ENCODE results near the gene TLR4.
A peak's percentile ranks its signal among the peaks of the same experiment; 100 is the strongest.

The TLR4 gene

GRCh38 chr9:117707561-117707960 is 3.4 kb downstream of the TLR4 start:
- Histone ChIP-seq H3K4me3 (peak overlapping the region in 1 of 7 experiments; percentile 9), H3K27ac (no peak overlapping the region)

GRCh38 chr9:117709936-117710335 is 5.7 kb downstream of the TLR4 start:
- no peak overlapping the region for H3K4me3 ChIP-seq
- H3K27ac ChIP-seq = no peak overlapping the region

GRCh38 chr9:117714282-117714681 is 10.1 kb downstream of the TLR4 start:
- H3K27ac ChIP-seq = no peak overlapping the region
- no peak overlapping the region for H3K4me3 ChIP-seq

- Histone ChIP-seq H3K4me3 (no peak overlapping the region), H3K27ac (no peak overlapping the region)
Observed at GRCh38 chr9:117715411-117715989, 11.3 kb downstream of the TLR4 start.

GRCh38 chr9:117718085-117718484 is 13.9 kb downstream of the TLR4 start:
- H3K4me3 ChIP-seq = no peak overlapping the region
- H3K27ac ChIP-seq = peak overlapping the region in 7 of 21 experiments; percentile 5 to 75 (median 45)

GRCh38 chr9:117718701-117719100 is 14.5 kb downstream of the TLR4 start:
- no peak overlapping the region for H3K4me3 ChIP-seq
- H3K27ac ChIP-seq = peak overlapping the region in 9 of 21 experiments; percentile 13 to 75 (median 40)

- Histone ChIP-seq H3K4me3 (no peak overlapping the region), H3K27ac (peak overlapping the region in 10 of 21 experiments; percentile 2 to 75 (median 45))
Observed at GRCh38 chr9:117719161-117719920, 15.1 kb downstream of the TLR4 start.

- H3K4me3 ChIP-seq = no peak overlapping the region
- H3K27ac ChIP-seq = peak overlapping the region in 10 of 21 experiments; percentile 2 to 75 (median 45)
Observed at GRCh38 chr9:117720066-117720465, 15.9 kb downstream of the TLR4 start.

GRCh38 chr9:117720555-117720954 is 16.4 kb downstream of the TLR4 start:
- Histone ChIP-seq H3K27ac (peak overlapping the region in 7 of 21 experiments; percentile 33 to 75 (median 65)), H3K4me3 (no peak overlapping the region)

GRCh38 chr9:117720987-117721386 is 16.8 kb downstream of the TLR4 start:
- peak overlapping the region in 6 of 21 experiments; percentile 33 to 75 (median 60) for H3K27ac ChIP-seq

GRCh38 chr9:117722108-117722761 is 18.0 kb downstream of the TLR4 start:
- H3K27ac ChIP-seq = peak overlapping the region in 1 of 21 experiments; percentile 49
- H3K4me3 ChIP-seq = no peak overlapping the region

More at GRCh38 chr9:117720987-117721386, 16.8 kb downstream of the TLR4 start:
- H3K4me3 ChIP-seq = no peak overlapping the region

GRCh38 chr9:117723986-117724625 is 19.9 kb downstream of the TLR4 start:
- peak overlapping the region in 10 of 21 experiments; percentile 2 to 72 (median 56) for H3K27ac ChIP-seq
- H3K4me3 ChIP-seq = no peak overlapping the region

GRCh38 chr9:117725426-117725887 is 21.3 kb downstream of the TLR4 start:
- Histone ChIP-seq H3K27ac (peak overlapping the region in 15 of 21 experiments; percentile 20 to 72 (median 41)), H3K4me3 (no peak overlapping the region)

- Histone ChIP-seq H3K27ac (no peak overlapping the region), H3K4me3 (no peak overlapping the region)
Observed at GRCh38 chr9:117729375-117729774, 25.2 kb downstream of the TLR4 start.

- no peak overlapping the region for H3K27ac ChIP-seq
- no peak overlapping the region for H3K4me3 ChIP-seq
Observed at GRCh38 chr9:117732494-117732893, 28.3 kb downstream of the TLR4 start.

GRCh38 chr9:117733465-117733864 is 29.3 kb downstream of the TLR4 start:
- Histone ChIP-seq H3K4me3 (no peak overlapping the region), H3K27ac (peak overlapping the region in 1 of 21 experiments; percentile 31)

- Histone ChIP-seq H3K27ac (no peak overlapping the region), H3K4me3 (no peak overlapping the region)
Observed at GRCh38 chr9:117734082-117734481, 29.9 kb downstream of the TLR4 start.

- H3K4me3 ChIP-seq = no peak overlapping the region
- H3K27ac ChIP-seq = peak overlapping the region in 1 of 21 experiments; percentile 41
Observed at GRCh38 chr9:117734523-117735314, 30.5 kb downstream of the TLR4 start.

- Histone ChIP-seq H3K4me3 (no peak overlapping the region), H3K27ac (peak overlapping the region in 1 of 21 experiments; percentile 59)
Observed at GRCh38 chr9:117737721-117738226, 33.6 kb downstream of the TLR4 start.

All from skin epidermis (tissue), 12 donors.